Activated CD8-positive, alpha-beta memory T cell treated with anti-CD3 and anti-CD28 coated beads for 1 hour (primary cell): ENCODE results near the gene PLA2G6.
"Not testable (repeated sequence)": the region's sequence is repeated elsewhere in the genome, so short reads cannot be mapped to it uniquely, and the experiment has no call there.

ENCODE experiments used
- DNase-seq, 2 donors: peaks; one replicate each; pipeline ENCODE4 v3.0.0-alpha.2; 2020; ENCODE audit warnings: low read depth in 1 of 2; ENCODE audit errors: extremely low read depth in 1 of 2

The PLA2G6 gene

GRCh38 chr22:38193580-38193979, 11.9 kb upstream of the PLA2G6 start:
- DNase-seq = no peak

- no peak for DNase-seq
These were observed 10.8 kb upstream of the PLA2G6 start for GRCh38 chr22:38192475-38192863.

- no peak for DNase-seq
These were observed 10.3 kb upstream of the PLA2G6 start for GRCh38 chr22:38191731-38192474.

- no peak for DNase-seq
These were observed 9.4 kb upstream of the PLA2G6 start for GRCh38 chr22:38191055-38191454.

GRCh38 chr22:38190581-38190980, 9.0 kb upstream of the PLA2G6 start:
- DNase-seq = no peak

GRCh38 chr22:38189104-38189503, 7.5 kb upstream of the PLA2G6 start:
- DNase-seq = no peak

GRCh38 chr22:38187413-38188212, 6.0 kb upstream of the PLA2G6 start:
- DNase-seq = no peak

GRCh38 chr22:38186429-38186828, 4.8 kb upstream of the PLA2G6 start:
- no peak for DNase-seq

GRCh38 chr22:38184788-38185187, 3.2 kb upstream of the PLA2G6 start:
- no peak for DNase-seq

GRCh38 chr22:38180841-38181452, 683 bp downstream of the PLA2G6 start:
- DNase-seq = no peak

GRCh38 chr22:38178605-38178937, 3.1 kb downstream of the PLA2G6 start:
- DNase-seq = not testable (repeated sequence)

GRCh38 chr22:38177926-38178604, 3.6 kb downstream of the PLA2G6 start:
- DNase-seq = no peak

- DNase-seq = not testable (repeated sequence)
These were observed 4.1 kb downstream of the PLA2G6 start for GRCh38 chr22:38177571-38177925.

- DNase-seq = no peak
These were observed 4.6 kb downstream of the PLA2G6 start for GRCh38 chr22:38177044-38177443.

- DNase-seq = no peak
These were observed 5.4 kb downstream of the PLA2G6 start for GRCh38 chr22:38176170-38176741.

GRCh38 chr22:38175206-38176118, 6.2 kb downstream of the PLA2G6 start:
- no peak for DNase-seq

- no peak for DNase-seq
These were observed 7.0 kb downstream of the PLA2G6 start for GRCh38 chr22:38174626-38175025.

- no peak for DNase-seq
These were observed 8.1 kb downstream of the PLA2G6 start for GRCh38 chr22:38173641-38173906.

GRCh38 chr22:38172832-38173640, 8.6 kb downstream of the PLA2G6 start:
- DNase-seq = peak in 1 of 2 donors; percentile 59
